Bone marrow (tissue), 2 donors: Measurements from ENCODE around the gene FMNL2.
"Not testable (repeated sequence)": the region's sequence is repeated elsewhere in the genome, so short reads cannot be mapped to it uniquely, and the experiment has no call there.

Source experiments
- DNase-seq, 2 donors: peaks; one replicate each; lab custom pipeline; 2025; lab: John Stamatoyannopoulos, UW

The FMNL2 gene

DNA sequence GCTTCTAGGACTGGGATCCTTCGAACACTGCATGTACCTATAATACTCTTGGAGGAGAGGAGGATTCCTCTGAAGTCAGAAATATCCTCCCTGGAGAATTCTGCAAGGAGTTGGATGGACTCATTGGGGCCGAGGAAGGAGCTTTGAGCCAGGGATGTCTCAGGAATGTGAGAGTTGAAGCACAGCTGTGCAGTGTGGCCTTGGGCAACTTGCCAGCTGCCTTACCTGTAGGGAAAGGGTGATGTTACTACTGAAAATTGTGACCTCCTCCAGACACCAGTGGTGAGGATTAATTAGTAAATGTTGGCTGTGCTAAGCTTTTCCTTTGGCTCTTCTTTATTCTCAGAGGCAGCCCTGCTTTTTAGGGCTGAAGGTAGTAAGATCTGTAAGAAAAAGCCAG, 41.4 kb downstream of the FMNL2 start:
- DNase-seq = no peak

DNA sequence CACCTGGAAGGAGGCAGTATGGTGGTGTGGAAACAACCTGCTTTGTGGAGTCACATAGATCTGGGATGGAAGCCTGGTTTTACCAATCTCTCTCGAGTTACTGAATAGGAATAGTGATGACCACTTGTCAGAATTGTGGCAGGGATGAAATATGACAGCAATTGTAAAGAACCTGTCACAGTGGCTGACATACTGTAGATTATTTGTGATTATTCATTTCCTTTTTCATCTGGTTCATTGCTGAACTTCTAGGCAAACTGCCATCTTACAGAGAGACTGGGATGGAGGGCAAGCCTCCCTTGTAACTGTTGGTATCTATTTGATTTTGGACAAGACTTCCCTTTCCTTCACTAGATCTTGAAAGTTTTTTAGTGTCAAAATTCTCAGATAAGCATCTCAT, 42.0 kb downstream of the FMNL2 start:
- no peak for DNase-seq

DNA sequence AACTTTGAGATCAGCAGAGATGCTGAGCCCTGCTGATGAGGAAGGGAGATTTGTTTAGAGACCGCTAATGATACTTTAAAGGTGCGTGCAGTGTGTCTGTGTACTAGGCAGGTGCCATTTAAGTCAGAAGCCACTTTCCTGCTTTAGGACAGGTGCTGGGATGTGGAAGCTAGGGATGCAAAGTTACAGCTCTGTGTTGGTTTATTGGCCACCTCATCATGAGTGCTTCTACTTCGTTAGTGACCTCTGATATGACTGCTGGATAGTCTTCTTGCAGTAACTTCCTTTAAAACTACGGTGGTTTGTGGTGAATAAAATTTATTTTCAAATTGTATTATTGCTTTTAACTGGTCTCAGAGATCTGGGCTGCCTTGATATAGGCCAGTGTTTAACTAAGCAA, 44.1 kb downstream of the FMNL2 start:
- DNase-seq = no peak

DNA sequence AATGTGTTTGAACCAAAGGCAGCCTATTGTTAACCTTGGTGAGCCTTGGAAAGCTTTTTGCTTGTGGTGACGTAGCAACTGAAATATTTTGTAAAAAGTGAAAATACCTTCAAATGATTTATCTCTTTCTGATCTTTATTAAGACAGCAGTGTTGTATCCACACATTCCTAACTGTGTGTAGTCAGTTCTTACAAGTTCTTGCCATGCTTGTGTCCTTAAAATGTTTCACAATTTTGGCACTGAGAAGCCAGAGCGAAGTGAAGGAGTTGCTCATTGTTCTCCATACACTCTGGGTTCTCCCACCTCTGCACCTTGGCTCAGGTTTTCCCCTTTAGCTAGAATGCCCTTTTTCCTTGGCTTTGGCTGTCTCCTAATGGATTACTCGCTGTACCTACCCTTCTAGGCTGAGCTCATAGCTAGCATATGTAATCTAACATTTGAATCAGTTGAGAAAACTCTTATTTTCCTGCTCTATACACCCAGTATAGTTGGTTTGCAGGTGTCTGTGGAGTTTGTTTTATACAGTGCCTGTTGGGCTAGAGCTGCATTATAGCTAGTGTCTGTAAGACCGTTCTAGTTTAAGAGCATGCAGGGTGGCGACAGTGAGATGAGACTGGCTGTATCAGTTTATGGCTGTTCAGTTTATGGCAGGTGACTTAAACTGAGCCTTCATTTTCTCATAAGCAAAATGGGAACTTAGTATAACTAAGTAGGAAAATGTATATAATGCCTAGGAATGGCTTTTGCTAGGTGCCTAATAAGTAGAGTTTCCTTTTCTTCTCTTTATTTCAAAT, 45.5 kb downstream of the FMNL2 start:
- DNase-seq = no peak

DNA sequence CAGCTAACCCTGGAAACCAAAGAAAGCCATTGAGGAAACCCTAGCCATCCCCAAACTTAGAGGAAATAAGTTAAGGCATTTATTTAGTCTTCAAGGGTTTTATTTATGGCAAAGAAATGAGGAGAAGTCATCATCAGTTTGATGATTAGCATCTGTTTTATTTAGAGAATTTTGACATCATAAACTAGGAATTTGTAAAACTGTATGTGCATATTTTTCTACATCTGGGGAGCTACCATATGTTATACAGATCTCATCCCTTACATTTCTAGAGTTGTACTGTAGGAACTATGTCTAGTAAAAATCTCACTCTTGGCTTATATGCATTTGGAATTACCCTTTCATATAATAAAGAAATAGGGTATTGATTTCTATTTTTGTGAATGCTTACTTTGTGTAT, 48.7 kb downstream of the FMNL2 start:
- no peak for DNase-seq

DNA sequence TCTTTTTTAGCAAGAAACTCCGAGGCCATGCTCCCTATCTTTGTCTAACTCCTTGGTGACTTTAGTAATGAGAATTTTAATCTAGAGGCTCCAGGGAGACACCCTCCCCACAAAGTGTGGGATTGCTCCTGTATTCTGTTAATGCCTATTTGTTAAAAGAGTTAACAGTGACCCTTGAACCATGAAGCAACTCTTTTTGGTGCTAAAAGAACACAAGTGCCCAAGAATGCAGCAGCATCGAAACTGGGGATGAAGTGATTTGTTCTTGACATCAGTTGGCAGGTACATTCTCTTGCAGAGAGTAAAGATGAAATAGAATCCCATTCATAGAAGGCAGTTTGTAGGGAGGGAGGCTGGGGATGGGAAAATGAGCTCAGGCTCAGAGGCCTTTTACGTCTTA, 50.0 kb downstream of the FMNL2 start:
- DNase-seq = no peak

DNA sequence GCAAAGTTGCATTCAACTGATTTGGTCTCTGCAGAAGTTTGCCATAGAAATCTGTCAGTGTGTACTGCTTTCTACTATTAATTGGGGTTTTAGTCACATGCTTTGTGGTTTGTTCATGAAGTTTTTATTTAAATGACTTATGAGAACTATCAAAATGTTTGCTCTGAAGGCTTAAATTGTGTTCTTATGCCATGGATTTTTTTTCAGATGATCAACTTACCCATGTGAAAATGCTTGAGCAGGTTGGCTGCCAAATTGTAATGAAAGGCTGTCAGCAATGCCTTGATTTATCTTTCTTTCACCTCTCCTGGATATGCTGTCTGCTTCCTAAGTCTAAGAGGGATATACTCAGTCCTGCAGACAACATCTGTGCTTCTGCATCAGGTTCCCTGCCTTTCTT, 50.7 kb downstream of the FMNL2 start:
- no peak for DNase-seq

DNA sequence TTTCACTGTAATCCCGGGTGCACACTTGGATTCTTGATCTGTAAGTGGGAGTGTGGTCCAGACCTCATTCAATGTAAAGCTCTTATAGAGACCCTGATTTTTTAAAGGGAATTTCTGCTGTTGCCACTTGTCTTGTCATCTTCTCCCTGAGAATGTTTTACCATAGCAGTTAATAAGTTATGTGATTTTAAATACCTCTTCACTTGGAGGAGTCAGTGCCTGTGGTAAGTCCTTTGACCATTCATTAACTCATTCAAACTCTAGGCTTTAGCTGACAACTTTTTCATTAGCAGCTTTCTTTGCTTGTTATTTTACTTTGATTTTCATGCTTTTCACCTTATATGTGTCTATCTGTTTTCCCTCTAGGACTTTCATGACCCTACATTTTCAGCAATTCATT, 51.3 kb downstream of the FMNL2 start:
- DNase-seq = no peak

DNA sequence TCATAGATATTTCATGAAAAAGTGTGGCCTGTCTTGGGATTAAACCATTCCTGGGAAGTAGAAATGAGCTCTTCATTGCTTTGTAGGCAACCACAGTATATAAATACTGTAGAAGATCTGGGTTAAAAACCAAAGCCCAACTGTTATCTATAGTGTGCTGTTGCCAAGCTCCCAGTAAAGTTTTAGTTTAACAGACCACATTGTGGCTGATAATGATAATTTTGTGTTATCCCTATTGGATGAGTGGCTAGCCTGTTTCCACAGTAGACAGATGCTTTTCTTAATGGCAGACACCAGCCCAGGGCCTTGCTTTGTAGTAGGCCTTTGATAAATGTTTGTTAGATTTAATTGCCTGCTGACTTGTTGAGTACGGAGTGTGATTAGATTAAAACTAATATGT, 52.1 kb downstream of the FMNL2 start:
- no peak for DNase-seq

DNA sequence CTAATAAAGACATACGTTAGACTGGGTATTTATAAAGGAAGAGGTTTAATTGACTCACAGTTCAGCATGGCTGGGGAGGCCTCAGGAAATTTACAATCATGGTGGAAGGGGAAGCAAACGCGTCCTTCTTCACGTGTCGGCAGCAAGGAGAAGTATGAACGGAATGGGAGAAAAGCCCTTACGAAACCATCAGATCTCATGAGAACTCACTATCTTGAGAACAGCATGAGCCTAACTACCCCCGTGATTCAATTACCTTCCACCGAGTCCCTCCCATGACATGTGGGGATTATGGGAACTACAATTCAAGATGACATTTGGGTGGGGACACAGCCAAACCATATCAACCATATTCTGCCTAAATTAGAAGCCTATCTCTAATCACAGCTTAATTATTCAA, 53.3 kb downstream of the FMNL2 start:
- not testable (repeated sequence) for DNase-seq

DNA sequence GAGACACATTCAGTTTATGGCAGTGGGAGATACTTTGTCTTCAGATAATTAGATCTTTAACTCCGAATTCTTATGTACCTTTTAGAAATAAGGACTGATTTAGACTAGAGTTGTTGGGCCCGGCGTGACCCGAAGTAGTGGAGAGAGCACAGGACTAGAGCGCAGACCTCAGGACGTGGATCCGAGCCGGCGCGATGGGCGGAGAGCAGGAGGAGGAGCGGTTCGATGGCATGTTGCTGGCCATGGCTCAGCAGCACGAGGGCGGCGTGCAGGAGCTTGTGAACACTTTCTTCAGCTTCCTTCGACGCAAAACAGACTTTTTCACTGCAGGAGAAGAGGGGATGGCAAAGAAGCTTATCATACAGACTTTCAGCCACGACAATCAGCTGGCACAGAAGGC, 54.5 kb downstream of the FMNL2 start:
- DNase-seq = no peak

DNA sequence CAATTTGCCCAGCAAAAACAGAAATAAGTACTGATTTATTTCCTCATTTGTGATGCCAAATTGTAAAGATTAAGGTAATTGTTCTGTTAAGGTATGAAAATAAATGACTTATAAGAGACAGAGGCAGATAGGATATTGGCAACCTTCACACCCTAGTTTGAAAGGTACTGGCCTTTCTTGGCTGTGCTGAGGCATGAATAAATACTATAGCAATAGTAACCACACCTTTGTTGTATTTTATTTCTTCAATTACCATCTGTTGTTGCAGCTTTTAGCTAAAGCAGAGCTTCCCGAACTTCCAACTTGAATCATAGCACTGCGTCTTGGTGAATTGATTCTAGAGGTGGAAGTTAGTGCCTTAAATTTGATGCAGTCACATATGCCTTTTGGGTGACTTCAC, 55.9 kb downstream of the FMNL2 start:
- DNase-seq = no peak

DNA sequence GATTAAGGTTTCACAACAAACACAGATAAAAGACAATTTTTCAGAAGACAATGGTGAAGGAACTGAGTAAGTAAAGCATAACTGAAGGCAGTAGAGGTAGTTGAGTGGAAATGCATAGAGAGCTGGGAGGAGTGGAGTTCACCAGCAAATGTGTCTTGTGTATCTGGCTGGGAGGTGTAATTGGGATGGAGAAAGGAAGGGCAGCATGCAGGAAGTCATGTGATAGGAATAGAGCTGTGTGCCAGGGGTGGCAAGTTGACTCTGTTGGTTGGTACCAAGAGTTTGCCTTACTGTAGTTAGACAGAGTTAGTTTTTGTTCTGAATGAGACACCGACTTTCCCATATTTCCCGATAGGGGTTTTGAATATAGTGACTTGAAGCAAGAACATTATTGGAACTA, 56.3 kb downstream of the FMNL2 start:
- DNase-seq = no peak

DNA sequence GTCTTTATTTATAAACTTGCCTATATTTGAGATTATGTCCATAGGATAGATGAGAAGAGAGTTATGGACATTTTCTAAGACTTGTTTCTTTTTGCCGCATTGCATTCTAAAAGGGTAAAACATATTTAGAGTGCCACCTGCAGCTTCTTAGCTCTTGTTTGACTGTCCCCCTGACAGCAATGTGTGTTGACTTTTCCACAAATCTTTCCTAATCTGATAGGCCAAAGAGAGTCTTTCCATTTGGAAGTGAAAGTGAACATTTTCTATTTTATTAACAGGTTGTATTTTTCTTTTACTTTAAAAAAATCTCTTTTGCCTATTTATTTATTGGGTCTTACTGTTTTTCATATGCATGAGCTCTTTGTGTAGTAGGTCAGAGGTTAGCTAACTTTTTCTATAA, 58.4 kb downstream of the FMNL2 start:
- no peak for DNase-seq

DNA sequence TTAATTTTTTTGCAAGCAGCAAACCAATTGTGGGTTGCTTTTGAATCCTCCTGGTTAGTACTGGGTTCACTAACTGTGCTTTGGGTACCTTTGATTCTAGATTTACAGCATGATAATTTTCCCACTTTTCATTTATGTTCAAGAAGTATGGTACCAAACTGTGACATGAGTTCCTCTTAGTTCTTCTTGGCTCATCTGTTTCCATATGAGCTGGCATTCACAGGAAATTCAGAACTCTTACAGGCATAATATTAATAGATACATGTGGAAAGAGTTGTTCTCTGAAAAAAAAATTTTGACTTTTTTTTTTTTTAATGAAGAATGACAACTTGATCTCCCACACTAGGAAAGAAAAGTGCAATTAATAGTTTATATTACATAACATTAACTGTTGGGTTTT, 59.4 kb downstream of the FMNL2 start:
- DNase-seq = no peak

DNA sequence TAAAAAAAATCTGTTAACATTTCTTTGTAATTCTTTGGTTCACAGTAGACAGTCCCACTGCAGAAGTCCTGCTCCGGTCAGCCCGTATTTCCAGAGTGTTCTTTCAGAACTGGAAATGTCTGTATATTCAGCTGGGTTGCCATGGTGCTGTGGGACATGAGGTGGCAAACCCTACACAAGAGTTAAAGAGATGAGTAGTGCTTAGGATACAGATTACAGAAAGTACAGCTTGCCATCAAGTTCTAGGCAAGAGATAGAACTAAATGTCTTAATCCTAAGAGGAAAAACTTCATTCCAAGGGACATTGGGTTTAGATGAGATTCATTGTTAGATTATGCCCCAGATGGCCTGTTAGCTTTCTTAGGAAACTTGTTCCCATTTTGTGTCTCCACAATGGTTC, 60.1 kb downstream of the FMNL2 start:
- DNase-seq = no peak

DNA sequence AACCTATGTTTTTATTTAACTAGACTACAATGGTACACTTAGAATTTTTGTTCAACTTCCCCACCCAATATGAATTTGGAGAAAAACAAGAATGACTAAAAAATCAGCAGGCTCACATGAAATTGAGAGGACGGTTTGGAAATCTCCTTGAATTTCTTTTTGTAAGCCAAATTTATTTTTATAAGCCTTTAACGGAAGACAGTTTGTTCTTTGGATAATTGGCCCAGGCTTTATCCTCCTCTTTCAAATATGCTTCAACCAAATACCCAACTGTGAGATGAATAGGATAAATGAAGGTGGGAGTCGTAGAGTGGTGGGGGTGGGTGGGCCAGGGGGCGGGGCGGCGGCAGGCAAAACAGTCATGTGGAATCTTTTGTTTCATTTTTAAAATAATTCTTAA, 60.6 kb downstream of the FMNL2 start:
- no peak for DNase-seq

DNA sequence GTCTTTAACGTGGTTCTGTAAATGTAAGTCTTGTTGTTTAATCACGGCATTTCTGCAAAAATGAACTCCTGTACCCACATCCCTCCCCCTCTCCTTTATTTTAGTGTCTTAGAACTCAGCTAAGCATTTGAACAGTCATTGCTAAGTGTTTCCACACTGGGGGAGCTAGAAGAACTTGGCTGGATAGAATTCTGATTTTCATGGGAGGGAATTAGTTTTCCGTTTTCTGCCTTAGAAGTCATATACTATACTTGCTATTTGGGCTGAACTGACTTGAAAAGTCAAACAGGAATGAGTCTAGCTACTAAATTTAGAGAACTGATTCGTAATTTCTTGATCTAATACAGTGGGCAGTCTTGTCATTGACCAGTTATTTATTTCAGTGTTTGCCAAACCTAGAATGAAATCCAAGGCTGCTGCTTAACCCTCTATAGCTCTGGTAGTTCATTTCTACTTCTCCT, 61.1 kb downstream of the FMNL2 start:
- no peak for DNase-seq

DNA sequence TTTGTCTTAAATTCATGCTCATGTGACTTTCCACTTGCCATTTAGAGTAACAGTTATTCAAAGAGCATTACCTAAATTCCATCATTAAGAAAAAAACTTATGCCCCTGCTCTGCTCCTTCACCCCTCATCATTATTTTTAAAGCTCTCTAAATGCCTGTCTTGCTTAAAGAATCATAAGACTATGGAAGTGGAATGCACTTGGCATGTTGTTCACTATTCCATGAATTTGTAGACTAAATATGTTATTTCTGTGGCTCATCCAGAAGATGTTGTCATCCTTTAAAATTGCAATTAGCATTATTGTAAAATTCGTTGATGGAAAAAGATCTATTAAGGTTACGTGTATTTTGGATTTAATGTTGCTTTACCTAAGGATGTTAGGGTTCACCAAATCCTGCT, 61.8 kb downstream of the FMNL2 start:
- DNase-seq = no peak

DNA sequence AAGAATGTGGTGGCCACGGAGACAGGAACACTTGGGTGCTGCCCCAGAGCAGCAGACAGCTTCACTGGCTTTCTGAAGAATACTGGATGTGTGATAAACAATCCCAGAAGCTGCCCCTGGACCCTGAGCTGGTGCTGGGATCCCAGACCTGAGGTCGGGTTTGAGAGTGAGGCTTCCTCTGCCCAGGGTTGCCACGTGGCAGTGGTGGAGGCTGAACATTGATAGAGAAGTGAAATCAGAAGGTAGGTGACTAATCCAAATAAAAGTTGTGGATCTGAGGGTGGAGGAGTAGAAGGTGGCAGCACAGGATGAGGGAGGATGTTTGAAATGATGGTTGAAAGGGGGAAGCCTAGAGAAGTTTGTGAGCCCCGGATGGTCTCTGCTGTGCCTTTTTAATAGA, 64.0 kb downstream of the FMNL2 start:
- DNase-seq = no peak

DNA sequence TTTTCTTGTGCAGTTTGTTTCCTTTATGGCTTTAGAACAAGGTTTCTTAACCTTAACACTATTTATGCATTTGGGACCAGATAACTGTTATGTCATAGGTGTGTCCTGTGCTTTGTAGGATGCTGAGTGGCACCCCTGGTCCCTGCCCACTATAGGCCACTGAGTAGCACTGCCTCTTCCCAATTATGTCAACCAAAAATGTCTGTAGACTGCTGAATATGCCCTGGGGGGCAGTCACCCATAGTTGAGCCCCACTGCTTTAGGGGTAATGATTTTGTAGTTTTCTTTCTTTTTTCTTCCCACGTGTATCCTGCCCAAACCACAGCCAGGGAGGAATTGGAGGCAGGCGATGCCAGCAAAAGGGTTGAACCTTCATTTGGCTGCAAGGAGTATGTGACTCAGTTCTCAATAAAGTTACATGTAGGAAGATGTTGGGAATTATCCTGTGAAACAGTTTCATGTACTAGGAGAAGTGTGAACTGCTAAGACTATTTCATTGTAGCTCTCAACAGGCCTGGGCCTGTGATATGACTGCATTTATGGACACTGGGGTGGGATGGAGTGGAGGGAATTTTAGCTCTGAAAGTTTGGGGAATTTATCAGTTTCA, 65.7 kb downstream of the FMNL2 start:
- DNase-seq = no peak

DNA sequence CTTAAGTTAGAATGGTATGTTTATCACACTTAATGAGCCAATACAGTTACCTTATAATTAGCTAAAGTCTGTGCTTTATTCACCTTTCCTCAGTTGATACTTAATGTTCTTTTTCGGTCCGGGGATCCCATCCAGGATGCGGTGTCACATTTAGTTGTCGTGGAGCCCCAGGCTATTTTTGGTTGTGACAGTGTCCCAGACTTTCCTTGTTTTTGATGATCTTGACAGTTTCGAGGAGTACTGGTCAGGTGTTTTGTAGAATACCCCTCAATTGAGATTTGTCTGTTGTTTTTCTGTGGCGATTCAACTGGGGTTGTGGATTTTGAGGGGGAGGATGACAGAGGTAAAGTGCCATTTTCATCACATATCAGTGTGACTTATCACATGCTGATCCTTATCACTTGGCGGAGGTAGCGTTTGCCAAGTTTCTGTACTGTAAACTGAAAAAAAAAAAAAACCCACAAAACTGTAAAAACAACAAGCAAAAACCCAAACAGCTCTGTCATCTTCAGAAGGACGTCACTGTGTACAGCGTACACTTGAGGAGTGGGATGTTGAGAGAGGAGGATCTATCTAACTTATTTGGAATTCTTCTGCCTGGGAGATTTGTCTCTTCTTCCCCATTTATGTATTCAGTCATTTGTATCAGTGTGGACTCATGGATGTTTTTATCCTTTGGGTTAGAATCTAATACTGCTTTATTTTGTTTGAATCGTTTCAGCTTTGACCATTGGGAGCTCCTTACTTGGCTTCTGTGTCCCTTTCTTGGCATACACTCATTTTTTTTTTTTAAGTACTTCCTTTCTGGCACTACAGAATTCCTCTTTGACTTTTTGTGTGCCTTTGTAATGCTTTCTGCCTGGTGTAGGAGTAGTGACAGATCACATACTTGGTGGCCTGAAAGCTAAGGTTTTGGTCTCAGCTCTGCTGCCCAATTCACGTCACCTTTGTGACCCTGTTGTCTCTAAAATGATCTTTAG, 68.1 kb downstream of the FMNL2 start:
- DNase-seq = no peak
